Adrenal gland (tissue), 5 donors: ENCODE results near the gene ANKFY1.

ENCODE experiments used
- CTCF ChIP-seq, 6 experiments: fragments of 450-650 bp in 4 of 6; fragments of 200-600 bp in 2 of 6; sonication (generic) in 1 of 6; IDR thresholded peaks; 1 replicate in 5 of 6; 2 replicates in 1 of 6; pipeline versions ENCODE4 v1.5.1 to v1.8.0; 2016 to 2021; ENCODE audit warnings: antibody characterized with exemption in 6 of 6, mild to moderate bottlenecking in 2 of 6, moderate library complexity in 1 of 6
- POLR2A ChIP-seq, 2 donors: fragments of 450-650 bp; IDR thresholded peaks; one replicate each; pipeline ENCODE4 v1.6.1; 2017; ENCODE audit warnings: antibody characterized with exemption in 2 of 2, mild to moderate bottlenecking in 2 of 2, moderate library complexity in 1 of 2
- donor health status: DM: no; HTN: no; CAD: no.

- TF ChIP-seq POLR2A (IDR thresholded peaks at IDR 0.05) (no peak), CTCF (IDR thresholded peaks at IDR 0.05) (no peak)
Measured at GRCh38 chr17:4184811-4185210, 79.0 kb downstream of the ANKFY1 start.
